Parathyroid adenoma (tissue), 2 donors: ENCODE measurements around the gene ERICH2.

Experiments
- H2AFZ ChIP-seq: fragments of 300-600 bp; sonication (generic); one replicate; pipeline ENCODE4 v1.7.0; 2017; ENCODE audit warnings: antibody characterized with exemption, mild to moderate bottlenecking
- H3K27ac ChIP-seq: fragments of 300-600 bp; sonication (generic); one replicate; pipeline ENCODE4 v1.7.0; 2017
- H3K27me3 ChIP-seq: fragments of 300-600 bp; sonication (generic); one replicate; pipeline ENCODE4 v1.7.0; 2017; ENCODE audit warnings: low read length; ENCODE audit not compliant: control insufficient read depth, insufficient read depth
- H3K36me3 ChIP-seq: fragments of 300-600 bp; sonication (generic); one replicate; pipeline ENCODE4 v1.7.0; 2017; ENCODE audit warnings: low read length; ENCODE audit not compliant: control insufficient read depth, insufficient read depth
- H3K4me1 ChIP-seq: fragments of 300-600 bp; sonication (generic); one replicate; pipeline ENCODE4 v1.7.0; 2017; ENCODE audit warnings: control low read depth
- H3K4me2 ChIP-seq: fragments of 300-600 bp; sonication (generic); one replicate; pipeline ENCODE4 v1.7.0; 2017; ENCODE audit warnings: low read length
- H3K4me3 ChIP-seq: fragments of 300-600 bp; sonication (generic); one replicate; pipeline ENCODE4 v1.7.0; 2017; ENCODE audit warnings: low read depth, low read length
- H3K79me2 ChIP-seq: fragments of 300-600 bp; sonication (generic); one replicate; pipeline ENCODE4 v1.7.0; 2017; ENCODE audit warnings: control low read depth
- H3K9ac ChIP-seq: fragments of 300-600 bp; sonication (generic); one replicate; pipeline ENCODE4 v1.7.0; 2017; ENCODE audit warnings: mild to moderate bottlenecking
- H3K9me3 ChIP-seq: fragments of 300-600 bp; sonication (generic); one replicate; pipeline ENCODE4 v1.7.0; 2017; ENCODE audit warnings: low read length; ENCODE audit not compliant: control insufficient read depth
- CTCF ChIP-seq: fragments of 300-600 bp; sonication (generic); IDR thresholded peaks from one replicate; pipeline ENCODE4 v1.7.0; 2017; ENCODE audit warnings: antibody characterized with exemption, mild to moderate bottlenecking
- donor health status: primary hyperparathyroidism.

ERICH2 gene

GRCh38 chr2:170831115-170831514, 60.9 kb downstream of the ERICH2 start:
- no peak overlapping the region for H3K4me2 ChIP-seq
- TF ChIP-seq CTCF: no peak
- no peaks in the 10 kb centered on the region for H3K36me3 ChIP-seq
- H3K4me3 ChIP-seq: no peak overlapping the region
- H3K4me1 ChIP-seq: peaks cover 26% of the 10 kb centered on the region
- no peaks in the 10 kb centered on the region for H3K9me3 ChIP-seq
- no peak overlapping the region for H3K9ac ChIP-seq
- H3K79me2 ChIP-seq: no peaks in the 10 kb centered on the region
- H3K27me3 ChIP-seq: no peaks in the 10 kb centered on the region
- no peak overlapping the region for H3K27ac ChIP-seq
- no peak overlapping the region for H2AFZ ChIP-seq

GRCh38 chr2:170836027-170836426, 65.8 kb downstream of the ERICH2 start:
- H3K9me3 ChIP-seq: no peaks in the 10 kb centered on the region
- H3K27ac ChIP-seq: peak overlapping the region; percentile 74
- no peak for TF ChIP-seq CTCF
- H2AFZ ChIP-seq: no peak overlapping the region
- no peaks in the 10 kb centered on the region for H3K79me2 ChIP-seq
- H3K4me2 ChIP-seq: peak overlapping the region; percentile 18
- H3K4me1 ChIP-seq: peaks cover 31% of the 10 kb centered on the region
- H3K36me3 ChIP-seq: no peaks in the 10 kb centered on the region
- no peak overlapping the region for H3K4me3 ChIP-seq
- H3K27me3 ChIP-seq: no peaks in the 10 kb centered on the region
- H3K9ac ChIP-seq: no peak overlapping the region

GRCh38 chr2:170840717-170841210, 70.6 kb downstream of the ERICH2 start:
- H3K36me3 ChIP-seq: no peaks in the 10 kb centered on the region
- H3K79me2 ChIP-seq: no peaks in the 10 kb centered on the region
- H3K27ac ChIP-seq: no peak overlapping the region
- H3K9me3 ChIP-seq: no peaks in the 10 kb centered on the region
- no peaks in the 10 kb centered on the region for H3K27me3 ChIP-seq
- peaks cover 27% of the 10 kb centered on the region for H3K4me1 ChIP-seq
- H3K4me2 ChIP-seq: no peak overlapping the region
- no peak overlapping the region for H3K9ac ChIP-seq
- TF ChIP-seq CTCF: no peak
- no peak overlapping the region for H3K4me3 ChIP-seq
- H2AFZ ChIP-seq: no peak overlapping the region

- no peaks in the 10 kb centered on the region for H3K27me3 ChIP-seq
- TF ChIP-seq CTCF: no peak
- peaks cover 18% of the 10 kb centered on the region for H3K4me1 ChIP-seq
- no peak overlapping the region for H2AFZ ChIP-seq
- no peaks in the 10 kb centered on the region for H3K9me3 ChIP-seq
- no peaks in the 10 kb centered on the region for H3K36me3 ChIP-seq
- no peak overlapping the region for H3K9ac ChIP-seq
- no peaks in the 10 kb centered on the region for H3K79me2 ChIP-seq
- H3K4me3 ChIP-seq: peak overlapping the region; percentile 16
- peak overlapping the region; percentile 20 for H3K4me2 ChIP-seq
- peak overlapping the region; percentile 54 for H3K27ac ChIP-seq
These were observed 72.6 kb downstream of the ERICH2 start for GRCh38 chr2:170842785-170843184.

- Histone ChIP-seq H3K4me3 (no peak overlapping the region), H2AFZ (no peak overlapping the region), H3K4me2 (peak overlapping the region; percentile 45), H3K27ac (no peak overlapping the region), H3K36me3 (no peaks in the 10 kb centered on the region), H3K4me1 (peaks cover 18% of the 10 kb centered on the region), H3K27me3 (no peaks in the 10 kb centered on the region), H3K79me2 (no peaks in the 10 kb centered on the region), H3K9me3 (no peaks in the 10 kb centered on the region), H3K9ac (no peak overlapping the region)
- TF ChIP-seq CTCF: no peak
These were observed 73.5 kb downstream of the ERICH2 start for GRCh38 chr2:170843656-170844055.
